Left lung (tissue), 10 donors: ENCODE data around the gene ADGRL2. TPM values are rescaled to one million over a fixed set of nuclear protein-coding genes. Genes with fewer than 3 reads are reported as not detected.

ENCODE experiments used
- ATAC-seq: fragments of 200-7000 bp; cut with Tn5 transposase; one replicate; pipeline ENCODE4 v1.9.1; 2020; ENCODE audit warnings: moderate library complexity
- DNase-seq, 4 donors: peaks; one replicate each; pipeline ENCODE4 v3.0.0-alpha.2; 2013 to 2020
- H3K27ac ChIP-seq, 2 donors: fragments of 200-600 bp; sonication (generic) in 1 of 2; one replicate each; pipeline versions ENCODE4 v1.5.0 to v1.8.0; 2020 to 2021
- H3K27me3 ChIP-seq, 2 donors: fragments of 200-600 bp; sonication (generic) in 1 of 2; one replicate each; pipeline versions ENCODE4 v1.5.0 to v1.8.0; 2020 to 2021
- H3K36me3 ChIP-seq, 2 donors: fragments of 200-600 bp; sonication (generic) in 1 of 2; one replicate each; pipeline versions ENCODE4 v1.5.0 to v1.8.0; 2020 to 2021
- H3K4me1 ChIP-seq, 2 donors: fragments of 200-600 bp; one replicate each; pipeline ENCODE4 v1.8.0; 2021
- H3K4me3 ChIP-seq, 2 donors: fragments of 200-600 bp; sonication (generic) in 1 of 2; one replicate each; pipeline versions ENCODE4 v1.5.0 to v1.8.0; 2020 to 2021; ENCODE audit warnings: mild to moderate bottlenecking in 1 of 2
- H3K9me3 ChIP-seq, 2 donors: fragments of 200-600 bp; sonication (generic) in 1 of 2; one replicate each; pipeline versions ENCODE4 v1.5.0 to v1.8.0; 2020 to 2021
- CTCF ChIP-seq, 2 donors: fragments of 200-600 bp; sonication (generic) in 1 of 2; IDR thresholded peaks; one replicate each; pipeline versions ENCODE4 v1.5.0 to v1.8.0; 2021; ENCODE audit warnings: antibody characterized with exemption in 2 of 2
- intact Hi-C, 2 donors: fragments of 100-400 bp; cut with DNase I; formaldehyde crosslinking; loops; one replicate each; pipeline versions ENCODE4 v1.11.2 to v1.14.2; 2022
- polyA plus RNA-seq, 6 donors: library from polyadenylated mRNA; unstranded; fragments of 120-200 nt; gene quantifications; one replicate each; pipeline ENCODE4 v1.2.1, GENCODE V29; 2013; ENCODE audit not compliant: insufficient read length in 6 of 6
- total RNA-seq, 2 donors: library from RNA; stranded (reverse); fragmentation: NEBNext Ultra II Directional; extraction: Animal tissue kit (Norgen Biotek cat#: 25700); gene quantifications; one replicate each; pipeline ENCODE4 v1.2.1, GENCODE V29; 2021
- donor health status: DM: no; HTN: yes; CAD: no.
- donor health status: DM: no; HTN: no; CAD: no.

The ADGRL2 gene
- total and polyA plus RNA-seq, 8 donors: 78.8 to 295 (median 250) TPM

DNA sequence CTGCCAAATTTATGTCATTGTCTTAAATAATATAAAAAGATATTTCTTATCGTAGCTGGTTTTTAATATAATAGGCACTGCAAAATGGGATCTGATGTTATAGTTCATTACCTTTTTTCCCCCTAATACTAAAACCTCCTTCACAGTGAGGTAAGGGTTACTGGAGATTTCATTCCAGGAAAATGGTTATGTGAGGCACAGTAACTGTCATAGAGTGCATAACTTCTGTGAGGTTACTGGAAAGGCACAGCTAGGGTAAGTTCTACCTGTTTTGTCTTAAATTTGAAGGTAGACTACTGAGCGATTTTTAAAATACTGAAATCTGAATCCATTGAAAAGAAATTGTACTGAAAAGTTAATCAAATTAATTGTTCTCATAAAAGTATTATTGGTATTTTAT lies 13.0 kb downstream of the ADGRL2 start:
- Histone ChIP-seq H3K27me3 (peaks cover 0 to 4% of the 10 kb centered on the region in 2 donors), H3K27ac (no peak overlapping the region), H3K36me3 (no peaks in the 10 kb centered on the region), H3K4me3 (no peak overlapping the region), H3K4me1 (peaks cover 6 to 8% of the 10 kb centered on the region in 2 donors), H3K9me3 (no peaks in the 10 kb centered on the region)
- intact Hi-C loops: no loop called here
- DNase-seq (no peak), ATAC-seq (no peak)
- TF ChIP-seq CTCF (IDR thresholded peaks at IDR 0.05): no peak

DNA sequence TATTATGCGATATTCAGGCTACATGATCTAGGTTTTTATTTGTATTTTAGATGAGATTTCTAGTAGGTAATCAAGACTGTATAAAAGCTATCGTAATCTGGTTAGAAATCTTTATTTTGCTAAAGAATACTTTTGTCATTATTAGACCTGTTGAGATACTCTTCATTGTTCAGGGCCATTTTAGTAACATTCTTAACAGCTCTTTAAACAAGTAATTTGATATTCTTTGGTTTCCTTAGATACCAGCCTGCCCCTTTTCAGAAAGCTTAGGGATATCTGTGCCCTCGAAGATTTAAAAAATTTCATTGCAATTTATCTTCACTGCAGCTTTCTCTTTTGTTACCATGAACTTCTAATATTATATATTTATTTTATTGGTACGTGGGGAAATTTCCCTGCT lies 18.9 kb downstream of the ADGRL2 start:
- TF ChIP-seq CTCF (IDR thresholded peaks at IDR 0.05): no peak
- Histone ChIP-seq H3K4me3 (no peak overlapping the region), H3K4me1 (peaks cover 0 to 6% of the 10 kb centered on the region in 2 donors), H3K36me3 (no peaks in the 10 kb centered on the region), H3K9me3 (no peaks in the 10 kb centered on the region), H3K27ac (no peak overlapping the region), H3K27me3 (no peaks in the 10 kb centered on the region)
- DNase-seq (no peak), ATAC-seq (no peak)
- intact Hi-C loops: no loop called here

- Histone ChIP-seq H3K27ac (no peak overlapping the region), H3K36me3 (no peaks in the 10 kb centered on the region), H3K9me3 (no peaks in the 10 kb centered on the region), H3K27me3 (no peaks in the 10 kb centered on the region), H3K4me3 (no peak overlapping the region), H3K4me1 (peaks cover 0 to 6% of the 10 kb centered on the region in 2 donors)
- no peak for TF ChIP-seq CTCF (IDR thresholded peaks at IDR 0.05)
- intact Hi-C loops: no loop called here
- ATAC-seq: no peak
- no peak for DNase-seq
Measured at GRCh38 chr1:81820765-81821164, 20.0 kb downstream of the ADGRL2 start.

GRCh38 chr1:81823082-81823481 lies 22.3 kb downstream of the ADGRL2 start:
- intact Hi-C loops: no loop called here
- TF ChIP-seq CTCF (IDR thresholded peaks at IDR 0.05): no peak
- Histone ChIP-seq H3K9me3 (no peaks in the 10 kb centered on the region), H3K27me3 (no peaks in the 10 kb centered on the region), H3K27ac (no peak overlapping the region), H3K4me1 (peaks cover 0 to 3% of the 10 kb centered on the region in 2 donors), H3K36me3 (no peaks in the 10 kb centered on the region), H3K4me3 (no peak overlapping the region)
- ATAC-seq: no peak
- no peak for DNase-seq

DNA sequence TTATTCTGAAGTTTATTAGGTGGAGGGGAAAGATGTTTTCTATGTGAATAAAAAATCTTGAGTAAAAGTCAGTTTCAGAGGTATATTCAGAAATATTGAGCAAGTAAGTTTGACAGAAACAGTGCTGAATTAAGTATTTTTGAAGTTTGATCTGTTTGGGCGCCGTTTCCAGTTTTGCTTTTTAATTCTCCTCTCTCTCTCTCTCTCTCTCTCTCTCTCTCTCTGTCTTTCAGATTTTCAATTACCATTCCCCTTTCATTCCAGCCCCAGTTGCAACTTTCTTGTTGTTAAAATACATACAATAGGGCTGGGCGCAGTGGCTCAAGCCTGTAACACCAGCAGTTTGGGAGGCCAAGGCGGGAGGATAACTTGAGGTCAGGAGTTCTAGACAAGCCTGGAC lies 24.0 kb downstream of the ADGRL2 start:
- no peaks in the 10 kb centered on the region for H3K27me3 ChIP-seq
- DNase-seq: no peak
- no peak overlapping the region for H3K4me3 ChIP-seq
- no peak overlapping the region for H3K27ac ChIP-seq
- no peak for TF ChIP-seq CTCF (IDR thresholded peaks at IDR 0.05)
- no peak for ATAC-seq
- intact Hi-C loops: no loop called here
- H3K9me3 ChIP-seq: no peaks in the 10 kb centered on the region
- no peaks in the 10 kb centered on the region for H3K36me3 ChIP-seq
- no peaks in the 10 kb centered on the region for H3K4me1 ChIP-seq
